Measurements from ENCODE around the gene PLK1. TPM values are rescaled to one million over a fixed set of nuclear protein-coding genes. Genes with fewer than 3 reads are reported as not detected.
"Not testable (repeated sequence)": the region's sequence is repeated elsewhere in the genome, so short reads cannot be mapped to it uniquely, and the experiment has no call there.

Gene PLK1
- total RNA-seq, 6 donors from 2014 or later, result 2.5 to 14.0 (median 4.8) TPM

DNA sequence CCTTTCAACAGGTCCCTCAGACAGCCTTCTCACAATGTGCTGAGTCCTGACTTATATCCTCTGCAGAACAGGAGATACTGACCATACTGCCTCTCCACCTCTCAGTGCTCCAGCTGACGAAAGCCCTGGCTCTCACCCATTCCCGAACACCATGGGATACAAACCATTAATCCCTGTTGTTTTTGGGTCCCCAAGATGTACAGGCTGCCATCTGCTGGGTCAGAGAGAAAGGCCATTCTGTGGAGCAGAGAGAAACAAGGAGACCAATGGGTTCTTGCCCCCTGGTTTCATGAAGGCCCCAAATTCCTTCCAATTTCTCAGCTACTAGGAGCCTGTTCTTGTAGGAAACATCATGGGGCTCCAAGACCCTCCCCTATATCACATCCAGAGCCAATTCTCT lies 31.3 kb downstream of the PLK1 start:
- no peak for TF ChIP-seq POLR2AphosphoS5 (IDR thresholded peaks at IDR 0.05)
- no peak for TF ChIP-seq POLR2A (IDR thresholded peaks at IDR 0.05)
- no peak for TF ChIP-seq EP300 (IDR thresholded peaks at IDR 0.05)
- TF ChIP-seq, protein P1, sequence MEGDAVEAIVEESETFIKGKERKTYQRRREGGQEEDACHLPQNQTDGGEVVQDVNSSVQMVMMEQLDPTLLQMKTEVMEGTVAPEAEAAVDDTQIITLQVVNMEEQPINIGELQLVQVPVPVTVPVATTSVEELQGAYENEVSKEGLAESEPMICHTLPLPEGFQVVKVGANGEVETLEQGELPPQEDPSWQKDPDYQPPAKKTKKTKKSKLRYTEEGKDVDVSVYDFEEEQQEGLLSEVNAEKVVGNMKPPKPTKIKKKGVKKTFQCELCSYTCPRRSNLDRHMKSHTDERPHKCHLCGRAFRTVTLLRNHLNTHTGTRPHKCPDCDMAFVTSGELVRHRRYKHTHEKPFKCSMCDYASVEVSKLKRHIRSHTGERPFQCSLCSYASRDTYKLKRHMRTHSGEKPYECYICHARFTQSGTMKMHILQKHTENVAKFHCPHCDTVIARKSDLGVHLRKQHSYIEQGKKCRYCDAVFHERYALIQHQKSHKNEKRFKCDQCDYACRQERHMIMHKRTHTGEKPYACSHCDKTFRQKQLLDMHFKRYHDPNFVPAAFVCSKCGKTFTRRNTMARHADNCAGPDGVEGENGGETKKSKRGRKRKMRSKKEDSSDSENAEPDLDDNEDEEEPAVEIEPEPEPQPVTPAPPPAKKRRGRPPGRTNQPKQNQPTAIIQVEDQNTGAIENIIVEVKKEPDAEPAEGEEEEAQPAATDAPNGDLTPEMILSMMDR (IDR thresholded peaks at IDR 0.05), result no peak
- ATAC-seq (ENCODE audit: low FRiP score in 2 of 2) (no peak), DNase-seq (no peak)
- peaks cover 0 to 14% (median 10%) of the 10 kb centered on the region in 4 donors for H3K9me3 ChIP-seq
- H3K4me1 ChIP-seq, result peaks cover 0 to 5% (median 2%) of the 10 kb centered on the region in 4 donors
- no peak overlapping the region for H3K27ac ChIP-seq
- 63 to 86% methylated on average over 2 of the region's 2 CpGs for WGBS, 2 donors
- peaks cover 0 to 14% (median 3%) of the 10 kb centered on the region in 4 donors for H3K27me3 ChIP-seq
- no peak overlapping the region for H3K4me3 ChIP-seq
- H3K36me3 ChIP-seq, result no peaks in the 10 kb centered on the region

DNA sequence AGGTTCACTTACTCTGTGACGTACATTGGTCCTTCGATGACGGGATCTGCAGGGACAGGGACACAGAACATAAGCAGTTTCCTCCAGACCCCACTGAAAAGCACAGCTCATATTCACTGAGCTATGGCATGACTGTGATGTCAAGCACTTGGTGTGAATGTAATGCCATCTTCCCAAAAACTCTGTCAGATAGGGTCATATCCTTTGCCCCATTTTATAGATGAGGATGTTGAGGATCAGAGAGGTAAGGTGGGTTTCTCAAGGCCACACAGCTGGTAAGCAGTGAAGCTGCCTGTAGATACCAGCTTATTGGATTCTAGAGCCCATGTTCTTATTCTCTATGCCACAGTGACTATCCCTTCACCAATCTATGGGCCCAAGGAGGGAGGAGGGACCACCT lies 31.8 kb downstream of the PLK1 start:
- H3K27ac ChIP-seq, result no peak overlapping the region
- H3K27me3 ChIP-seq, result peaks cover 0 to 14% (median 3%) of the 10 kb centered on the region in 4 donors
- H3K4me3 ChIP-seq, result no peak overlapping the region
- no peak for DNase-seq
- H3K36me3 ChIP-seq, result no peaks in the 10 kb centered on the region
- 93 to 98% methylated on average over 3 of the region's 3 CpGs for WGBS, 2 donors
- TF ChIP-seq POLR2A (IDR thresholded peaks at IDR 0.05) (no peak), EP300 (IDR thresholded peaks at IDR 0.05) (no peak), POLR2AphosphoS5 (IDR thresholded peaks at IDR 0.05) (no peak)
- TF ChIP-seq, protein P1 (IDR thresholded peaks at IDR 0.05), result no peak
- H3K4me1 ChIP-seq, result peaks cover 0 to 5% (median 2%) of the 10 kb centered on the region in 4 donors
- peaks cover 0 to 14% (median 10%) of the 10 kb centered on the region in 4 donors for H3K9me3 ChIP-seq
- no peak for ATAC-seq (ENCODE audit: low FRiP score in 2 of 2)

DNA sequence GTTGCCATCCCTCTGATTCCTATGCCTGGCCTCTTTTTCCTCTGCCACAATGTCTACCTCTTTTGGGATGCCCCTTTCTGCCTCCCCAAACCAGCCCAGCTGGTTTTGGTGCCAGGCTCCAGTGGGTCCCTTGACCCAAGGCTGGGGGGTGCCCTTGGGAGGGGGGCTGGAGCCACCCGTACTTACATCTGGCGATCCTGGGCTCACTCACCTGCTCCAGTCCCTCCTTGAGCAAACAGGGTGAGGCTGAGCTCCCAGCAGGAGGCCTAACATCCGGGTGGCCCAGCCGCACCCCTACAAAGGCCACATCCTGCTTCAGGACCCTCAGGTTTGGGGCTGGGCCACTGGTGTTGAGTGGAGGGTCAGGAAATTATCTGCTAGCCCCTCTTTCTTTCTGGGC lies 33.1 kb downstream of the PLK1 start:
- WGBS, 2 donors, result 56 to 80% methylated on average over 4 of the region's 4 CpGs
- DNase-seq (no peak), ATAC-seq (ENCODE audit: low FRiP score in 2 of 2) (no peak)
- H3K27ac ChIP-seq, result no peak overlapping the region
- no peaks in the 10 kb centered on the region for H3K36me3 ChIP-seq
- H3K9me3 ChIP-seq, result peaks cover 0 to 14% (median 10%) of the 10 kb centered on the region in 4 donors
- H3K27me3 ChIP-seq, result peaks cover 0 to 14% (median 3%) of the 10 kb centered on the region in 4 donors
- peaks cover 0 to 5% (median 2%) of the 10 kb centered on the region in 4 donors for H3K4me1 ChIP-seq
- H3K4me3 ChIP-seq, result no peak overlapping the region
- TF ChIP-seq EP300 (IDR thresholded peaks at IDR 0.05) (no peak), POLR2A (IDR thresholded peaks at IDR 0.05) (no peak), POLR2AphosphoS5 (IDR thresholded peaks at IDR 0.05) (no peak)
- TF ChIP-seq, protein P1 (IDR thresholded peaks at IDR 0.05), result no peak

DNA sequence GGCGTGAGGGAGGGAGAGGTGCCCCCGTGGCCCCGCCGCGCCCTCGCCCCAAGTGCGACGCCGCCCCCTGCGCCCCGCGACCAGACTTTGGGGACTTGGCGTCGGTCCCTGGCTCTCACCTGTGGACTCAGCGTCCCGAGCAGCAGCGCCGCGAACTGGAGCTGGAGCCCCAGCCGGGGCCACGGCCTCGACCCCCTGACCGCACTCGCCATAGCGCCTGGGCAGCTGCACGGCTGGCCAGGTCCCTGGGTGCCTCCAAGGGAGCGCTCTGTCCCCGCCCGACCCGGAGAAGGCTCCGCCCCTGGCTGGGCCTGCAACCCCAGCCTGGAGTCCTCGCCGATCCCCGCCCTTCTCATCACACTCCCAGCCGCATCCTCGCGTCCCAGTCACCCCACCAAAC lies 34.3 kb downstream of the PLK1 start, which contains the start of gene ERN2:
ERN2 (minus strand) TSS at position 247 of the 400 bp plus-strand sequence; CDS start at position 212, 35 bp downstream.
- H3K27me3 ChIP-seq, result peaks cover 0 to 14% (median 3%) of the 10 kb centered on the region in 4 donors
- peaks cover 0 to 14% (median 10%) of the 10 kb centered on the region in 4 donors for H3K9me3 ChIP-seq
- DNase-seq (peak in 1 of 2 donors; percentile 61), ATAC-seq (ENCODE audit: low FRiP score in 2 of 2) (no peak)
- H3K4me3 ChIP-seq, result peak within 1 kb of the TSS in 2 of 4 donors; percentile 7 to 20
- TF ChIP-seq EP300 (IDR thresholded peaks at IDR 0.05), result no peak
- TF ChIP-seq, protein P1 (IDR thresholded peaks at IDR 0.05), result no peak
- TF ChIP-seq POLR2AphosphoS5 (IDR thresholded peaks at IDR 0.05), result no peak
- no peak for TF ChIP-seq POLR2A (IDR thresholded peaks at IDR 0.05)
- peaks cover 0 to 5% (median 2%) of the 10 kb centered on the region in 4 donors for H3K4me1 ChIP-seq
- 2% methylated on average over 14 of the region's 37 CpGs for WGBS, 2 donors
- no peaks in the 10 kb centered on the region for H3K36me3 ChIP-seq
- H3K27ac ChIP-seq, result no peak within 1 kb of the TSS

DNA sequence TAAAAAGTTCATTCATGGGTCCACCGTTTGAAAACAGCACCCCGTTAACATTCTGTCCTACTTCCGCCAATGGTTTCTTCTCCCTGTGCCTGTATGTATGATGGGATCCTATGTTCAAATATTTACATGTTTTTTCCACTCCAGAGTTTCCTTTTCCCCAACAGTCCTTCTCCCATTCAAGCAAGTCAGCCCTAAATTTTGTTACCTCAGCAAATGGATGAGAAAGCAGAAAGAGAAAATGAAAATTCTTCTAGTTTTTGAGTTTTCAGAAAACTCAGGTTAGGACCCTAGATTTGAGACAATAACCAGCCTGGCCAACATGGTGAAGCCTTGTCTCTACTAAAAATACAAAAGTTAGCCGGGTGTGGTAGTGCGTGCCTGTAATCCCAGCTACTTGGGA lies 37.8 kb downstream of the PLK1 start:
- no peak for ATAC-seq (ENCODE audit: low FRiP score in 2 of 2)
- TF ChIP-seq POLR2A (IDR thresholded peaks at IDR 0.05) (no peak), EP300 (IDR thresholded peaks at IDR 0.05) (no peak), POLR2AphosphoS5 (IDR thresholded peaks at IDR 0.05) (no peak)
- TF ChIP-seq, protein P1 (IDR thresholded peaks at IDR 0.05), result no peak
- H3K9me3 ChIP-seq, result no peaks in the 10 kb centered on the region
- peaks cover 0 to 5% (median 2%) of the 10 kb centered on the region in 4 donors for H3K4me1 ChIP-seq
- no peak for DNase-seq
- peaks cover 0 to 14% (median 3%) of the 10 kb centered on the region in 4 donors for H3K27me3 ChIP-seq
- H3K36me3 ChIP-seq, result no peaks in the 10 kb centered on the region
- no peak overlapping the region for H3K4me3 ChIP-seq
- WGBS, 2 donors, result 75 to 83% methylated on average over 5 of the region's 5 CpGs
- H3K27ac ChIP-seq, result no peak overlapping the region

DNA sequence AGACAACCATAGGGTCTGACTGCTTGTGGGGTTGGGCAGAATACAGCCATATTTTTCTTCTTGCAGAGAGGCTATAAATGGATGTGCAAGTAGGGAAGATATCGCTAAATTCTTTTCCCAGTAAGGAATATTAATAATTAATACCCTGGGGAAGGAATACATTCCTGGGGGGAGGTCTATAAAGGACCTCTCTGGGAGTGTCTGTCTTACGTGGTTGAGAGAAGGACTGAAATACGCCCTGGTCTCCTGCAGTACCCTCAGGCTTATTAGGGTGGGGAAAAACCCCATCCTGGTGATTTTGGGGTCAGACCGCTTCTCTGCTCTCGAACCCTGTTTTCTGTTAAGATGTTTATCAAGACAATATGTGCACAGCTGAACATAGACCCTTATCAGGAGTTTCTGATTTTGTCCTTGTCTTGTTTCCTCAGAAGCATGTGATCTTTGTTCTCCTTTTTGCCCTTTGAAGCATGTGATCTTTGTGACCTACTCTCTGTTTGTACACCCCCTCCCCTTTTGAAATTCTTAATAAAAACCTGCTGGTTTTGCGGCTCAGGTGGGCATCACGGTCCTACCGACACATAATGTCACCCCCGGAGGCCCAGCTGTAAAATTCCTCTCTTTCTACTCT lies 44.0 kb downstream of the PLK1 start:
- not testable (repeated sequence) for H3K4me1 ChIP-seq; DNase-seq; H3K27ac ChIP-seq; H3K4me3 ChIP-seq; ATAC-seq (ENCODE audit: low FRiP score in 2 of 2); H3K36me3 ChIP-seq; H3K27me3 ChIP-seq
- peaks cover 0 to 17% (median 7%) of the 10 kb centered on the region in 4 donors for H3K9me3 ChIP-seq
- 74 to 86% methylated on average over 9 of the region's 9 CpGs for WGBS, 2 donors
